ENCODE data around the gene METRN.

DNA sequence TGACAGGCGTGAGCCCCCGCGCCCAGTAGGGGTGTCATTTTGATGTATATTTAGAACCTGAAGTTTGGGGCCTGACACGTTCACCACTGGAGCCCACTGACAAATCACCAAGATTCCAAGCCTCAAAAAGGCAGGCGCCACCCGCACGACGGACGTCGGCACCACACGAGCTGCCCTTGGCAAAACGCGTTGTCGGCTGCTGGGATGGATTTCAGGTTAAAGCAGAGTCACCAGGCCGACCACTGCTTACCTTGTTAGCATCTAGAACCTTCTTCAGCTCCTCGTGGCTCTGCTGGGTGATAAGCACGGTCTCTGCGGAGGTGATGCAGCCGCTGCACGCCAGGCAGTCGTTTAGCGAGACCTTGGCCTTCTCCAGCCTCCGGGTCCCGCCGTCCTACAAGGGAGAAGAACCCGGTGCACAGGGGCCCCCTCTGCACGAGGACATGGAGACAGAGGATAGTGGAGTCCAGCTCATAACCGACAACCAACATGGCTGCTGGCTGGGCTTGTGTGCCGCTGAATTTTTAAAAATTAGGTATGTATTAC is 22.1 kb downstream of the METRN start:
- no peak for TF ChIP-seq YY1 (IDR thresholded peaks at IDR 0.05; ENCODE audit: low read depth)
- TF ChIP-seq, protein P1, sequence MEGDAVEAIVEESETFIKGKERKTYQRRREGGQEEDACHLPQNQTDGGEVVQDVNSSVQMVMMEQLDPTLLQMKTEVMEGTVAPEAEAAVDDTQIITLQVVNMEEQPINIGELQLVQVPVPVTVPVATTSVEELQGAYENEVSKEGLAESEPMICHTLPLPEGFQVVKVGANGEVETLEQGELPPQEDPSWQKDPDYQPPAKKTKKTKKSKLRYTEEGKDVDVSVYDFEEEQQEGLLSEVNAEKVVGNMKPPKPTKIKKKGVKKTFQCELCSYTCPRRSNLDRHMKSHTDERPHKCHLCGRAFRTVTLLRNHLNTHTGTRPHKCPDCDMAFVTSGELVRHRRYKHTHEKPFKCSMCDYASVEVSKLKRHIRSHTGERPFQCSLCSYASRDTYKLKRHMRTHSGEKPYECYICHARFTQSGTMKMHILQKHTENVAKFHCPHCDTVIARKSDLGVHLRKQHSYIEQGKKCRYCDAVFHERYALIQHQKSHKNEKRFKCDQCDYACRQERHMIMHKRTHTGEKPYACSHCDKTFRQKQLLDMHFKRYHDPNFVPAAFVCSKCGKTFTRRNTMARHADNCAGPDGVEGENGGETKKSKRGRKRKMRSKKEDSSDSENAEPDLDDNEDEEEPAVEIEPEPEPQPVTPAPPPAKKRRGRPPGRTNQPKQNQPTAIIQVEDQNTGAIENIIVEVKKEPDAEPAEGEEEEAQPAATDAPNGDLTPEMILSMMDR (IDR thresholded peaks at IDR 0.05), result no peak
- TF ChIP-seq, protein P2, sequence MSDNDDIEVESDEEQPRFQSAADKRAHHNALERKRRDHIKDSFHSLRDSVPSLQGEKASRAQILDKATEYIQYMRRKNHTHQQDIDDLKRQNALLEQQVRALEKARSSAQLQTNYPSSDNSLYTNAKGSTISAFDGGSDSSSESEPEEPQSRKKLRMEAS (IDR thresholded peaks at IDR 0.05; ENCODE audit: low read depth), result no peak
- TF ChIP-seq EZH2phosphoT487 (IDR thresholded peaks at IDR 0.05; ENCODE audit: borderline replicate concordance, low read depth), result no peak
- no peak for TF ChIP-seq RXRA (IDR thresholded peaks at IDR 0.05; ENCODE audit: borderline replicate concordance, low read depth)
- TF ChIP-seq, protein P3, sequence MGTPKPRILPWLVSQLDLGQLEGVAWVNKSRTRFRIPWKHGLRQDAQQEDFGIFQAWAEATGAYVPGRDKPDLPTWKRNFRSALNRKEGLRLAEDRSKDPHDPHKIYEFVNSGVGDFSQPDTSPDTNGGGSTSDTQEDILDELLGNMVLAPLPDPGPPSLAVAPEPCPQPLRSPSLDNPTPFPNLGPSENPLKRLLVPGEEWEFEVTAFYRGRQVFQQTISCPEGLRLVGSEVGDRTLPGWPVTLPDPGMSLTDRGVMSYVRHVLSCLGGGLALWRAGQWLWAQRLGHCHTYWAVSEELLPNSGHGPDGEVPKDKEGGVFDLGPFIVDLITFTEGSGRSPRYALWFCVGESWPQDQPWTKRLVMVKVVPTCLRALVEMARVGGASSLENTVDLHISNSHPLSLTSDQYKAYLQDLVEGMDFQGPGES (IDR thresholded peaks at IDR 0.05; ENCODE audit: low read depth, low read length), result no peak
- TF ChIP-seq, protein P4, sequence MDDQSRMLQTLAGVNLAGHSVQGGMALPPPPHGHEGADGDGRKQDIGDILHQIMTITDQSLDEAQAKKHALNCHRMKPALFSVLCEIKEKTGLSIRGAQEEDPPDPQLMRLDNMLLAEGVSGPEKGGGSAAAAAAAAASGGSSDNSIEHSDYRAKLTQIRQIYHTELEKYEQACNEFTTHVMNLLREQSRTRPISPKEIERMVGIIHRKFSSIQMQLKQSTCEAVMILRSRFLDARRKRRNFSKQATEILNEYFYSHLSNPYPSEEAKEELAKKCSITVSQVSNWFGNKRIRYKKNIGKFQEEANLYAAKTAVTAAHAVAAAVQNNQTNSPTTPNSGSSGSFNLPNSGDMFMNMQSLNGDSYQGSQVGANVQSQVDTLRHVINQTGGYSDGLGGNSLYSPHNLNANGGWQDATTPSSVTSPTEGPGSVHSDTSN (IDR thresholded peaks at IDR 0.05), result no peak
- no peak for TF ChIP-seq POLR2AphosphoS5 (IDR thresholded peaks at IDR 0.05; ENCODE audit: low read depth, low read length)
- no peak for TF ChIP-seq TAF1 (IDR thresholded peaks at IDR 0.05; ENCODE audit: borderline replicate concordance, low read depth, low read length)
